Osteoblast (primary cell): ENCODE results near the gene LRP1. TPM values are rescaled to one million over a fixed set of nuclear protein-coding genes. Genes with fewer than 3 reads are reported as not detected.

Experiments
- DNase-seq: peaks from one replicate; pipeline ENCODE4 v3.0.0; 2011; ENCODE audit warnings: low spot score, mixed read lengths; ENCODE audit not compliant: insufficient read length; ENCODE audit errors: missing footprints
- H2AFZ ChIP-seq: 2 replicates; pipeline ENCODE4 v1.6.0; 2011; ENCODE audit warnings: mild to moderate bottlenecking, low read length
- H3K27ac ChIP-seq: 2 replicates; pipeline ENCODE4 v1.5.1; 2011; ENCODE audit warnings: mild to moderate bottlenecking, low read depth, low read length, moderate library complexity
- H3K27me3 ChIP-seq: 2 replicates; pipeline ENCODE4 v1.6.0; 2012; ENCODE audit warnings: mild to moderate bottlenecking, control low read depth, inconsistent platforms, low read length, moderate library complexity; ENCODE audit not compliant: insufficient read depth
- H3K36me3 ChIP-seq: 2 replicates; pipeline ENCODE4 v1.5.1; 2011; ENCODE audit warnings: mild to moderate bottlenecking, low read length, control low read depth, moderate library complexity; ENCODE audit not compliant: insufficient read depth
- H3K4me1 ChIP-seq: 2 replicates; pipeline ENCODE4 v1.5.1; 2011; ENCODE audit warnings: mild to moderate bottlenecking, low read length, control low read depth, moderate library complexity; ENCODE audit not compliant: insufficient read depth
- H3K4me2 ChIP-seq: 2 replicates; pipeline ENCODE4 v1.6.0; 2011; ENCODE audit warnings: mild to moderate bottlenecking, low read length; ENCODE audit not compliant: insufficient read depth
- H3K4me3 ChIP-seq: fragments of 200-600 bp; sonication (generic); 3 replicates; pipeline ENCODE4 v1.5.1; 2012; ENCODE audit warnings: mild to moderate bottlenecking, low read length, inconsistent platforms; ENCODE audit not compliant: insufficient read depth
- H3K79me2 ChIP-seq: 2 replicates; pipeline ENCODE4 v1.6.0; 2012; ENCODE audit warnings: mild to moderate bottlenecking, low read length, control low read depth, inconsistent platforms; ENCODE audit not compliant: insufficient read depth
- H3K9me3 ChIP-seq: 2 replicates; pipeline ENCODE4 v1.5.1; 2011; ENCODE audit warnings: low read depth, low read length, control low read depth
- H4K20me1 ChIP-seq: 2 replicates; pipeline ENCODE4 v1.6.0; 2012; ENCODE audit warnings: mild to moderate bottlenecking, low read length, control low read depth; ENCODE audit not compliant: insufficient read depth
- CTCF ChIP-seq: IDR thresholded peaks from 2 replicates; pipeline ENCODE4 v1.5.1; 2011; ENCODE audit warnings: mild to moderate bottlenecking, low read depth, low read length, moderate library complexity; ENCODE audit errors: extremely low read depth
- total RNA-seq: library from RNA; depleted of rRNA; stranded (reverse); fragments of >200 nt; gene quantifications from 2 replicates; pipeline ENCODE4 v1.2.3, GENCODE V29; 2012

The LRP1 gene
- total RNA-seq, 1 donor, result 744 TPM

- H3K79me2 ChIP-seq, result peaks cover 42% of the 10 kb centered on the region
- no peaks in the 10 kb centered on the region for H3K27me3 ChIP-seq
- DNase-seq, result peak; percentile 39
- peaks cover 55% of the 10 kb centered on the region for H3K4me1 ChIP-seq
- H3K27ac ChIP-seq, result peak overlapping the region; percentile 65
- H3K36me3 ChIP-seq, result peaks cover 64% of the 10 kb centered on the region
- H3K9me3 ChIP-seq, result no peaks in the 10 kb centered on the region
- TF ChIP-seq CTCF, result no peak
- H3K4me3 ChIP-seq, result no peak overlapping the region
- peak overlapping the region; percentile 99 for H3K4me2 ChIP-seq
- peaks cover 48% of the 10 kb centered on the region for H4K20me1 ChIP-seq
- no peak overlapping the region for H2AFZ ChIP-seq
These were observed 35.3 kb upstream of the LRP1 start for GRCh38 chr12:57092876-57093414.

GRCh38 chr12:57093415-57094207, 34.7 kb upstream of the LRP1 start:
- Histone ChIP-seq H3K27ac (peak overlapping the region; percentile 65), H3K79me2 (peaks cover 42% of the 10 kb centered on the region), H3K27me3 (no peaks in the 10 kb centered on the region), H4K20me1 (peaks cover 48% of the 10 kb centered on the region), H3K4me1 (peaks cover 56% of the 10 kb centered on the region), H2AFZ (no peak overlapping the region), H3K4me2 (peak overlapping the region; percentile 56), H3K9me3 (no peaks in the 10 kb centered on the region), H3K4me3 (peak overlapping the region; percentile 49), H3K36me3 (peaks cover 68% of the 10 kb centered on the region)
- peak; percentile 99 for DNase-seq
- peak; percentile 50 for TF ChIP-seq CTCF

GRCh38 chr12:57094208-57095160, 33.8 kb upstream of the LRP1 start:
- Histone ChIP-seq H3K27ac (peak overlapping the region; percentile 64), H3K9me3 (no peaks in the 10 kb centered on the region), H3K4me1 (peaks cover 60% of the 10 kb centered on the region), H3K27me3 (no peaks in the 10 kb centered on the region), H4K20me1 (peaks cover 47% of the 10 kb centered on the region), H2AFZ (no peak overlapping the region), H3K36me3 (peaks cover 77% of the 10 kb centered on the region), H3K79me2 (peaks cover 41% of the 10 kb centered on the region), H3K4me3 (no peak overlapping the region), H3K4me2 (peak overlapping the region; percentile 33)
- peak; percentile 67 for DNase-seq
- no peak for TF ChIP-seq CTCF
